ENCODE results near the gene ITGB1BP1. TPM values are rescaled to one million over a fixed set of nuclear protein-coding genes. Genes with fewer than 3 reads are reported as not detected.

ITGB1BP1 gene
- total RNA-seq, 1 donor from 2014 or later, result 97.0 TPM

- intact Hi-C loops (cut with DNase I), result no loop called here
- ATAC-seq (ENCODE audit: poor library complexity), result peak; percentile 25
- no peak for DNase-seq
Measured at GRCh38 chr2:9364791-9365497, 58.4 kb downstream of the ITGB1BP1 start.

DNA sequence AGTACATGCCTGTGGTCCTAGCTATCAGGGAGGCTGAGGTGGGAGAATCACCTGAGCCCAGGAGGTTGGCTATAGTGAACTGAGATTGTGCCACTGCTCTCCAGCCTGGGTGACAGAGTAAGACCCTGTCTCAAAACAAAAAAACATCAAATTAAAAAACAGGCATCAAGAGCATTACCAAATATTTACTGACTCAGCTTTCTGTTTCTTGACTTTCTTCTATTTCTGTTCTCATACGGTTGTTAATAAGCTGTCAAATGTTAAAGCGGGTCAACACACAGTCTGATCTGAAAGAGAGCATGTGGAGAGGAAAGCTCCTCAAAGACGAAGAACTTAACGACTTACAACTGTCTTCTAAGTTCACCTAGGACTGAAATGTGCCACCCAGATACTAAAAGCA is 59.0 kb downstream of the ITGB1BP1 start:
- DNase-seq (no peak), ATAC-seq (ENCODE audit: poor library complexity) (no peak)
- intact Hi-C loops (cut with DNase I), result no loop called here

- ATAC-seq (ENCODE audit: poor library complexity) (no peak), DNase-seq (no peak)
- intact Hi-C loops (cut with DNase I), result no loop called here
Measured at GRCh38 chr2:9360701-9361100, 62.6 kb downstream of the ITGB1BP1 start.

DNA sequence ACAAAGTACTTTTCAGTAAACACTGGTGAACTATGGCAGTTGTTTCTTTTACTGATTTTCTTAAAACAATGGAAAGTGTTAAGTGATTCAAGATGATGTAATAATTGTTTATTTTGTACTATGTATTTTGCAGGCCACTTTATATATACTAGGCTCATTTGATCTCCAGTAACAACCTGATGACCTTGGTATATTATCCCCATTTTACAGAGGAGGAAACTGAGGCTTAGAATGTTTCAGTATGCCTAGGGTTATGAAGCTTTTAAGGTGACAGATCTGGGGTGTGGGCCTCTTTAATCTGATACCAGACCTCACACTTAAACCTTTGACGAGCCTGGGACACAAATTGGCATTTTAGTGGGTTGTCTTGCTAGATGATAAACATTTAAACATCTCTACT is 63.2 kb downstream of the ITGB1BP1 start:
- DNase-seq (no peak), ATAC-seq (ENCODE audit: poor library complexity) (no peak)
- intact Hi-C loops (cut with DNase I), result no loop called here

GRCh38 chr2:9359463-9359862 is 63.9 kb downstream of the ITGB1BP1 start:
- DNase-seq, result no peak
- ATAC-seq (ENCODE audit: poor library complexity), result no peak
- intact Hi-C loops (cut with DNase I), result no loop called here

GRCh38 chr2:9358846-9359245 is 64.5 kb downstream of the ITGB1BP1 start:
- intact Hi-C loops (cut with DNase I), result no loop called here
- ATAC-seq (ENCODE audit: poor library complexity), result no peak
- DNase-seq, result no peak

- intact Hi-C loops (cut with DNase I), result no loop called here
- ATAC-seq (ENCODE audit: poor library complexity) (no peak), DNase-seq (no peak)
Measured at GRCh38 chr2:9356261-9356660, 67.1 kb downstream of the ITGB1BP1 start.

- DNase-seq, result no peak
- no peak for ATAC-seq (ENCODE audit: poor library complexity)
- intact Hi-C loops (cut with DNase I), result no loop called here
Measured at GRCh38 chr2:9355716-9356115, 67.6 kb downstream of the ITGB1BP1 start.

DNA sequence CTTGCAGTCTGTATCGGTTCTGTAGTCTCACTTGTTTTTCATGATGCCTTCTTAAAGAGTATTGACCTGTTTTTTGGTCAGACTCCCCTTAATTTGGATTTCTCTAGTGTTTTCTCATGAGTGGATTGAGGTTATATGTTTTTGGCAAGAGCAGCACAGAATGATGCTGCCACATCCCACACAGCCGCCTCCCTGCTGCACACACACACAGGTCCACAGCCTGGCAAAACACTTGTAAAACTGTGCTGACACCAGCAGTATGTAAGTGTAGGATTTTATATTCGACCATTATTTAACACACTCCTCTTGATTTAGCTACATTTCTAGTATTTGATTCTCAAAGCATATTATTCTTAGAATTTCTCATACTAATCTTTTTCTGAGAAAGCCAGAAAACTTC is 68.1 kb downstream of the ITGB1BP1 start:
- DNase-seq (no peak), ATAC-seq (ENCODE audit: poor library complexity) (no peak)
- intact Hi-C loops (cut with DNase I), result no loop called here

DNA sequence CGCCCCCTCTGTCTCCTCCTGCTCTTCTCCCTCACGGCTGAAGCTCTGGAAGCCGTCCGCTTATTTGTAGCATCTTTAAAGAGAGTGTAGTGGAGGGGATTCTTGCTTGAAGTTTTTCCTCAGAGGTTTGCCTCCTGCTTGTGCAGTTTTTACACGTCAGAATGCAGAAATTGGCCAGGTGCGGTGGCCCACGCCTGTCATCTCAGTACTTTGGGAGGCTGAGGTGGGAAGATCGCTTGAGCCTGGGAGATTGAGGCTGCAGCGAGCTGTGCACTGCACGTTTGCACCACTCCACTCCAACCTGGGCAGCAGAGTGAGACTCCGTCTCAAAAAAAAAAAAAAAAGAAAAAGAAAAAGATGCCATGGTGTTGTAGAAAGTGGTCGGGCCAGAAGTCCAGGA is 69.0 kb downstream of the ITGB1BP1 start:
- intact Hi-C loops (cut with DNase I), result no loop called here
- no peak for ATAC-seq (ENCODE audit: poor library complexity)
- DNase-seq, result no peak

Other genes with a start within 250 kb of the ITGB1BP1 start
- gene ASAP2, start 216.7 kb downstream of the ITGB1BP1 start, total RNA-seq, result 10.7 TPM
- 14.0 TPM for gene CPSF3, start 126 bp upstream of the ITGB1BP1 start, total RNA-seq
- 76.2 TPM for gene IAH1, start 51.0 kb upstream of the ITGB1BP1 start, total RNA-seq
- 12.4 TPM for gene ADAM17, start 132.3 kb upstream of the ITGB1BP1 start, total RNA-seq
- gene YWHAQ, start 207.5 kb upstream of the ITGB1BP1 start, total RNA-seq, result 102 TPM